ENCODE results near the gene SLC19A1.

SLC19A1 gene

GRCh38 chr21:45510466-45510955 lies 31.7 kb downstream of the SLC19A1 start:
- TF ChIP-seq CTCF (IDR thresholded peaks at IDR 0.05; ENCODE audit: low read depth, low read length): no peak
- no peak overlapping the region for H3K4me3 ChIP-seq (replicated peaks in 1 of 2; ENCODE audit: low read depth in 2 of 2, low read length in 2 of 2)
- DNase-seq (ENCODE audit: low read depth in 2 of 2): no peak

GRCh38 chr21:45509566-45510465 lies 32.4 kb downstream of the SLC19A1 start:
- no peak for DNase-seq (ENCODE audit: low read depth in 2 of 2)
- peak; percentile 5 for TF ChIP-seq CTCF (IDR thresholded peaks at IDR 0.05; ENCODE audit: low read depth, low read length)
- H3K4me3 ChIP-seq (replicated peaks in 1 of 2; ENCODE audit: low read depth in 2 of 2, low read length in 2 of 2): no peak overlapping the region

- no peak for TF ChIP-seq CTCF (IDR thresholded peaks at IDR 0.05; ENCODE audit: low read depth, low read length)
- no peak for DNase-seq (ENCODE audit: low read depth in 2 of 2)
- H3K4me3 ChIP-seq (replicated peaks in 1 of 2; ENCODE audit: low read depth in 2 of 2, low read length in 2 of 2): no peak overlapping the region
Measured at GRCh38 chr21:45508607-45509565, 33.4 kb downstream of the SLC19A1 start.

- H3K4me3 ChIP-seq (replicated peaks in 1 of 2; ENCODE audit: low read depth in 2 of 2, low read length in 2 of 2): no peak overlapping the region
- no peak for TF ChIP-seq CTCF (IDR thresholded peaks at IDR 0.05; ENCODE audit: low read depth, low read length)
- DNase-seq (ENCODE audit: low read depth in 2 of 2): no peak
Measured at GRCh38 chr21:45507888-45508508, 34.2 kb downstream of the SLC19A1 start.

- no peak for DNase-seq (ENCODE audit: low read depth in 2 of 2)
- no peak for TF ChIP-seq CTCF (IDR thresholded peaks at IDR 0.05; ENCODE audit: low read depth, low read length)
- H3K4me3 ChIP-seq (replicated peaks in 1 of 2; ENCODE audit: low read depth in 2 of 2, low read length in 2 of 2): no peak overlapping the region
Measured at GRCh38 chr21:45507523-45507875, 34.7 kb downstream of the SLC19A1 start.

- DNase-seq (ENCODE audit: low read depth in 2 of 2): no peak
- H3K4me3 ChIP-seq (replicated peaks in 1 of 2; ENCODE audit: low read depth in 2 of 2, low read length in 2 of 2): no peak overlapping the region
- TF ChIP-seq CTCF (IDR thresholded peaks at IDR 0.05; ENCODE audit: low read depth, low read length): no peak
Measured at GRCh38 chr21:45506836-45507522, 35.3 kb downstream of the SLC19A1 start.
